ENCODE results near the gene ADRA2C.

The ADRA2C gene

DNA sequence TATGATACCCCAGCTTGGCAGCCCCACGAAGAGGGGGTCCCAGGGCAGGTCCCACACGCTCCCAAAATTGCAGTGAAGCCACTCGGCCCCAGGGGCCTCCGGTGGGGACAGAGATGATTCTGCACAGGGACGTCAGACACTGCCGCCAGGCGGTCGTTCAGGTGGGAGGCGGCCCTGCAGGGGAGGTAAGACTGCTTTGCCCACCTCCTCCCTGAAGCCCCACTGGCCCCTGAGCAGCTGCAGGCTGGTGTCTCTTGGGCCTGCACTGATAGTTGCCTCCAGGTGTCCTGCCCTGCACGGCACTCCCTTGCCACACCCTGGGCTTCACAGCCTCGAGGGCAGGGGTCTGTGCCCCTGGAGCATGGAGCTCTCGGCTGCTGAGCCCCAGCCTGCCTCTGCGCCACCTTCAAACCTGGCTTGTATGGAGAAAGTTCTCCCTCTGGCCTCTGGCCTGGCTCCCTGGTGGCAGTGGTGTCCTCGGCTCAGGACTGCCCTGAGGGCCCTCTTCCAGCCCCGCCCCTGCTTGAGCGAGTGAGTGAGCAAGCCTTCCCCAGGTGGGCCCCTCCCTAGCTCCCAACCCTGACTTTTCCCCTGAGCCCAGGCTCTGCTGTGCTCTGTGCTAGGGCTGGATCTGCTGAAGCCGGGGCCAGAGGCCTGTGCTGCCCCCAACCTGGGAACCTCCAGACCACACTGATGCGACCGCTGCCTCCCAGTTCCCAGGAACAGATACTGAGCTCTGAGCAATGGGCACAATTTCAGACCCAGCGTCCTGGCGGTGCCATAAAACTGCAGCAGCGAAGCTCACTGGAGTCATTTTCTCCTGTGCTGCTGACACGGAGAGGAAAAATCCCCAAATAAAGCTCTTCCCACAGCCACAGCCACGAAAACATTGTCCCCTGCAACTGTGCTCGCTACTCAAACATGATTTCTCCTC is 16.1 kb downstream of the ADRA2C start:
- H3K36me3 ChIP-seq (ENCODE audit: insufficient read depth, low read length), result no peaks in the 10 kb centered on the region
- H3K4me1 ChIP-seq (ENCODE audit: insufficient read depth, low read length), result no peaks in the 10 kb centered on the region; the same call in 1 of the 2 replicates
- H3K9me3 ChIP-seq (ENCODE audit: control insufficient read depth, insufficient read depth, low read length), result no peaks in the 10 kb centered on the region; the same call in 1 of the 2 replicates
- no peak overlapping the region for H3K9ac ChIP-seq (ENCODE audit: low read depth, low read length)

DNA sequence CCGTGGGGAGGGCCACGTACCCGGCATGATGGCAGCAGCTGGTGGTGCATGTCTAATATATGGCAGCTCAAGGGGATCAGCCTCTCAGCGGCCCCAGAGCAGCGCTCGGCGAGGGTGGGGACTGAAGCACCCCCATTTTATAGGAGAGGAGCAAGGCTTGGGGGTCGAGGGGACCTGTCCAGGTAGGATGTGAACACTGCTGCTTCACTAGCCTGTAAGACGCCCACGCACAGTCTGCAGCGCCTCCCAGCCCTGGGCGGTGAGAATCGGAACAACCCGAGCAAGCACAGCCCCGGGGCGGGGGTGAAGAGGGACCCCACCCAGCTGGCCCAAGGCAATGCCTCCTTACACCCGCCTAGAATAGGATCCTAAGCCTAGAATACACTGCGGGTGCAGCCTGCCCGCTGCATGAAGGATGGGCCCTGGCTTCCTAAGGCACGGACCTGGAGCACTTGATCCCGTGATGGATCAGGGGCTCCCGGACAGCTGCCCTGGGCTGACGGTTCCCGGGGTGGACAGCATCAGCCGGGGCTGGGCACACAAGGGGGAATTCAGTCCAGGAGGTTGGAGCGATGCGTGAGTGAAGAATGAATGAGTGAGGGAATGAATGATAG is 17.6 kb downstream of the ADRA2C start:
- H3K9me3 ChIP-seq (ENCODE audit: control insufficient read depth, insufficient read depth, low read length), result no peaks in the 10 kb centered on the region; the same call in 1 of the 2 replicates
- H3K9ac ChIP-seq (ENCODE audit: low read depth, low read length), result no peak overlapping the region; the same call in 1 of the 2 replicates
- H3K4me1 ChIP-seq (ENCODE audit: insufficient read depth, low read length), result no peaks in the 10 kb centered on the region; the same call in 1 of the 2 replicates
- H3K36me3 ChIP-seq (ENCODE audit: insufficient read depth, low read length), result no peaks in the 10 kb centered on the region

DNA sequence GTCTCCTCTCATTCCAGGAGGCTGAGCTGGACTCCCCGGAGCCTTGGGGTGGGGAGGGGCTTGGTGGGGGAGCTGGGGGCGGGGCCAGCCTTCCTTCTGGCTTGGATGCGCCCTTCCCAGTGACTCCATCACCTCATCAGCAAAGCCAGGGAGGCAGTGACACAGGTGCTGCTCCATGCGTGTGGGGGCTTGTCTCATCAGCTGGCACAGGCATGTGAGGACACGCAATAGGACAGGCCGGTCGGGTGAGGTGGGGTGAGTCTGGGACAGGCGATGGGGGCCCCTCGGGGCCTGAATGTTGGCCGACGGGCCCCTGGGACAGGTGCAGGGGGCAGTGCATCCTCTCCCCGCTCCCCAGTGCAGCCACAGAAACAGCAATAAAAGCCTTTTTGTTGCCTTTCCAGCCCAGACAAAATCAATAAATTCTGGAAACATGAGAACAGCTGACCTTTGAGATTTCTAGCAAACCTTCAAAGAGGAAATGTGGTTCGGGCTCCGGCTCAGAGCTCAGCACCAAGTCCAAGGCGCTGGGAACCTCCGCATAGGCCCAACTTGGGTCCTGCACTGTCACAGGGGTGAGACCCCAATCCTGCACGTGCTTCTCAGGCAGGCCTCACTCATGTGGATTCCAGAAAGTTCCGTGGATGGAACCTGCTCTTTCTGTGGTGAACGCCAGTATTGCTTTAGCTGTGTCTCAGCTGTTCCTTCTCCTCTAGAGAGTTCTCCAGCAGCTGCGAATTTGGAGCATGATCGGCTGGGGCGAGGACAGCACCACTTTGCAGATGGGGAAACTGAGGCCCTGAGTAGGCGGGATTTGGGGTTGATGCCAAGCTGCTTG is 18.5 kb downstream of the ADRA2C start:
- Histone ChIP-seq H3K36me3 (ENCODE audit: insufficient read depth, low read length) (no peaks in the 10 kb centered on the region), H3K9me3 (ENCODE audit: control insufficient read depth, insufficient read depth, low read length) (no peaks in the 10 kb centered on the region; the same call in 1 of the 2 replicates), H3K4me1 (ENCODE audit: insufficient read depth, low read length) (no peaks in the 10 kb centered on the region; the same call in 1 of the 2 replicates), H3K9ac (ENCODE audit: low read depth, low read length) (no peak overlapping the region)

DNA sequence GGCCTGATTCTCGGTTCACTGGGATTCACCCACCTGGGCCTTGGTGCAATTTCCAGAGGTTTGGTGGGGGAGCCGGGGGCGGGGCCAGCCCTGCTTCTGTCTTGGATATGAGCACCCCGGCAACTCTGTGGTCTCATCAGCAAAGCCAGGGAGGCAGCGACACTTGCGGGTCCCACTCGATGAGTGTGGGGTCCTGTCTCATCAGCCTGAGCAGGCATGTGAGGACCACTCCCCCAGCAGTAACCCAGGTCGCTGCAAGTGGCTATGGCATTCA is 19.0 kb downstream of the ADRA2C start:
- no peaks in the 10 kb centered on the region for H3K36me3 ChIP-seq (ENCODE audit: insufficient read depth, low read length)
- no peaks in the 10 kb centered on the region; the same call in 1 of the 2 replicates for H3K4me1 ChIP-seq (ENCODE audit: insufficient read depth, low read length)
- H3K9me3 ChIP-seq (ENCODE audit: control insufficient read depth, insufficient read depth, low read length), result no peaks in the 10 kb centered on the region; the same call in 1 of the 2 replicates
- H3K9ac ChIP-seq (ENCODE audit: low read depth, low read length), result no peak overlapping the region

DNA sequence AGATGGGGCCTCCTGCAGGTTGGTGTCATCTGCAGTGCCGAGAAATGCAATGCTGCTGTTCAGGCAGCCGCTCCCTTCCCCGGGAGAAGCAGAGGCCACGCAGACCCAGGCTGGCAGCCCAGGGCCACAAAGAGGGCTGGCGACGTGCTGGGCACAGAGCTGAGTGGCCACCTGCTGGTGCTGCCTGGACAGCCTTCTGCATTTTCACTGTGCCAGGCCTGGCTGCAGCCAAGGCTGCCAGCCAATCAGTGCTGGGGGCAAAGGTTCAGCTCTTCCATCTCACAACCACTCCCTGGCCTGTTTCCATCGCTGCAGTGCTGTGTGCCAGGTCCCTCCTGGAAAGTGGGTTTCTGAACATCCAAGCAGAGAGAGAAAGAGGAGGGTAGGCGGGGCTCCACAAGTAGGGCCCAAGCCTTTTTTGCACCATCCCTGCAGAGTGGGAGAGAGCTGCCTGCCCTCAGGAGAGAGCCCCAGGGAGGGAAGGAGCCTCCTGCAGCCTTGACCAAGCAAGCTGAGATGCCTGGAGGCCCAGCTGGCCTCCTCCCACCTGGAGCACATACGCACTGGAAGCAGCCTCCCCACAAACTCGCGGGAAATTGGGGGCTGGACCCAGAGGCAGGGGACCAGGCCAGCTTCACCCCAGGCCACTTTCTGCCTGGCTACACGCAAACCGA is 20.1 kb downstream of the ADRA2C start:
- Histone ChIP-seq H3K4me1 (ENCODE audit: insufficient read depth, low read length) (no peaks in the 10 kb centered on the region), H3K9me3 (ENCODE audit: control insufficient read depth, insufficient read depth, low read length) (no peaks in the 10 kb centered on the region; the same call in 1 of the 2 replicates), H3K9ac (ENCODE audit: low read depth, low read length) (no peak overlapping the region), H3K36me3 (ENCODE audit: insufficient read depth, low read length) (no peaks in the 10 kb centered on the region)

DNA sequence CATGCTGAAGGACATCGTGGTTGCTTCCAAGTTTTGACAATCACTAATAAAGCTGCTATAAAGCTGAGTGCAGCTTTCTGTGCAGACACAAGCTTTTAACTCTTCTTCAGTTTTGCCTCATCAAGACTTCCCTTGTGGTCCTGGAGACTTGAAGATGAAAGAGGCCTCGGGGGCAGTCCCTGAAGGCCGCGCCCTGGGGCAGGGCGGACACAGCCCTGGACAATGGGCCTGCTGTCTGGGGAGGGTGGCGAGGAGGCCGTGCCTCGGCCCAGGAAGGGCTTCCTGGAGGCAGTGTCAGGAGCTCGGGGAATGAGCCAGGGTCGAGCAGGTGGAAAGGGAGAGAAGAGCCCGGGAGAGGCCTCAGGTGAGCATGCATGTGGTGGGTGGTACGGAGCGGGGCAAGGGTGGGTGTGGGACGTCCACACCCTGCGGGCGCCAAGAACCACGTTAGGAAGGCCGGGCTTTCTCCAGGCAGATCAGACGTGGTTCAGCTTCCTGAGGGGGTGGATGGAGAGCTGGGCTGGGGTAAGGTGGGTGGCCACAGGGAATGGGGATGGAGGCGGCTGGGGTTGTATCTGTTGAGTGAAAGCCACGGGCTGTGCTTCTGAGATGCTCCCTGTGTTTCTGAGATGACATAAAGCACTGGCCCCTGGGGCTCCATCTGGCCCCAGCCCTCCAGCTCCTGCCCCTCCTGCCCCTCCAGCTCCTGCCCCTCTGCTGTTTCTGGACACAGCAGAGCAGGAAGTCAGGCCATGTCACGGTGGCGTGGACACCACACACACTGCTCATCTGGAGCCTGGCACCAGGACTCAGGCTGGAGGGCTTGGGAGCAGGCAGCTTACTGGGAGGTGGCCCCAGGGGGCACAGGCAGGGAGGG is 21.5 kb downstream of the ADRA2C start:
- Histone ChIP-seq H3K36me3 (ENCODE audit: insufficient read depth, low read length) (no peaks in the 10 kb centered on the region), H3K9me3 (ENCODE audit: control insufficient read depth, insufficient read depth, low read length) (no peaks in the 10 kb centered on the region), H3K9ac (ENCODE audit: low read depth, low read length) (no peak overlapping the region), H3K4me1 (ENCODE audit: insufficient read depth, low read length) (no peaks in the 10 kb centered on the region)

DNA sequence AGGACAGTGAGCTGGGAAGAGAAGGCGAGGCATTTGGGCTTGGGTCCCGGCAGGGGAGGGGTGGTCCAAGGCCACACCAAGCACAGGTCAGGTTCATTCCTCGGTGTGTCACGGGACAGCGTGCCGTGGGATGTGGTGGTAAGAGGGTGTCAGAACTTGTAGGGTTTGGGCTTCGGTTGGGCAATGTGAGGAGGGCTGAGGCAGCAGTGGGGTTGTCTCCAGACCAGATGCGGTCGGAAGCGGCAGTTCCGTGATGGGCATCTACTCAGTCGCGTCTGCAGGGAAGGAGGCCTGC is 22.1 kb downstream of the ADRA2C start:
- no peak overlapping the region for H3K9ac ChIP-seq (ENCODE audit: low read depth, low read length)
- H3K4me1 ChIP-seq (ENCODE audit: insufficient read depth, low read length), result no peaks in the 10 kb centered on the region
- no peaks in the 10 kb centered on the region for H3K9me3 ChIP-seq (ENCODE audit: control insufficient read depth, insufficient read depth, low read length)
- H3K36me3 ChIP-seq (ENCODE audit: insufficient read depth, low read length), result no peaks in the 10 kb centered on the region

DNA sequence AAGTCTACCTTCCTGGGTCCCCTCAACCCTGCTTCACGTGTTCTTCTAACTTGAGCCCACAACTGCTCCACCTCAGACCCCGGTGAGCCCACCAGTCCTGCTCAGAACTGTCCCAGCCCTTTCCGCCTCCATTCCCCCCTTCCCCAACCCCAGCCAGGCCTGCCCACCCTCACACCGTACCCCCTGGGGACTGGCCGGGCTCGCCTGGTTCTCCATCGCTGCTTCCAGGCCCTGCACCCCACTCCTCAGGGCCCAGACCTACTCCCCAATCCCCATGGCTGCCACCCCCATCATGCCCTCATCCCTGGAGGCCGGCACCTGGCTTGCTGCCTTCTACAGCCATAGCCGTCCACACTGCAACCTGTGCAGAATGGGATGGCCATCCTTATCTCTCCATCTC is 23.4 kb downstream of the ADRA2C start:
- no peaks in the 10 kb centered on the region; the same call in 1 of the 2 replicates for H3K9me3 ChIP-seq (ENCODE audit: control insufficient read depth, insufficient read depth, low read length)
- no peaks in the 10 kb centered on the region for H3K4me1 ChIP-seq (ENCODE audit: insufficient read depth, low read length)
- H3K9ac ChIP-seq (ENCODE audit: low read depth, low read length), result no peak overlapping the region
- H3K36me3 ChIP-seq (ENCODE audit: insufficient read depth, low read length), result no peaks in the 10 kb centered on the region

DNA sequence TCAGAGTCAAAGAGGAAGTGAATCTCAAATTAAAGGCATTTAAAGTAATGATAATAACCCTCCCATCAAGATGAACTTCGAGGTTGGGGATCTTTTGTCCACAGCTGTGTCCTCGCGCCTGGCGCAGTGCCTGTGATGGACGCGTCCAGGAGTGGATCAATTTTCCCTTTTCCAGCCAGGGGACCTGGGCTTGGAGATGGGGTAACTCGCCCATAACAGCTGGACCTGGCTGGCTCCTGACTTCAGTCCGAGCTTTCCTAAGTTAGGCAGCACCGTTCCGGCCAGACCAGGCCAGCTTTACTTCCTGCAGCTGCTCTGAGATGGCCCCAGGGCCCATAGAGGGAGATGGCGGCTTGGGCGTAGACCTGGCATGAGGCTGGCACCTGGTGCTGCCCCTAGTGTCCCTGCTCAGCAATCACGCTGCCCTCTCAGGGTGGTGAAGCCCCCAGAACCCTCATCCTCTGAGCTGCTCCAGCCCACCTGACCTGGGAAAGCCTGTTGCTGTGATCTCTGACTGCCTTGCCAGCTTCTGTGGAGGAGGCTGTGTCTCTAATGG is 23.9 kb downstream of the ADRA2C start:
- Histone ChIP-seq H3K4me1 (ENCODE audit: insufficient read depth, low read length) (no peaks in the 10 kb centered on the region), H3K9ac (ENCODE audit: low read depth, low read length) (no peak overlapping the region), H3K36me3 (ENCODE audit: insufficient read depth, low read length) (no peaks in the 10 kb centered on the region), H3K9me3 (ENCODE audit: control insufficient read depth, insufficient read depth, low read length) (no peaks in the 10 kb centered on the region; the same call in 1 of the 2 replicates)

DNA sequence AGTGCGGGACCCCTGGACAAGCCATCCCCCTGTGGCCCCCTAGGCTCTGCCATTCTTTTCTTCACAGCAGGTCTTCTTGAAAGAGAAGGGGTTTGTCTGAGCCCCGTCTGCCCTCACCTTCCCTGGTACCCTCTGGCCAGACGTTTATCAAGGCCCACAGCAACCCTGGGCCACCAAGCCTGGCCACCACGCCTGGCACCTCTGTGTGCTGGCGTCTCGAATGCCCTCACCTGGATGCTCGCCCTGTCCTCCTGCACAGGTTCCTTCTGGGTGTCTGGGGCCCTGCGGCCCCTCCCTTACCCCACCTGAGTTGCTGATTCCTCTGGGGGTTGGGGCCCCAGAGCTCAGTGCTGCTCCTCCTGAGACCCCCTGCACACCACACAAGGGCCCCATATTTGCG is 25.1 kb downstream of the ADRA2C start:
- peaks cover 7% of the 10 kb centered on the region for H3K9me3 ChIP-seq (ENCODE audit: control insufficient read depth, insufficient read depth, low read length)
- H3K36me3 ChIP-seq (ENCODE audit: insufficient read depth, low read length), result no peaks in the 10 kb centered on the region
- H3K4me1 ChIP-seq (ENCODE audit: insufficient read depth, low read length), result no peaks in the 10 kb centered on the region
- H3K9ac ChIP-seq (ENCODE audit: low read depth, low read length), result no peak overlapping the region

DNA sequence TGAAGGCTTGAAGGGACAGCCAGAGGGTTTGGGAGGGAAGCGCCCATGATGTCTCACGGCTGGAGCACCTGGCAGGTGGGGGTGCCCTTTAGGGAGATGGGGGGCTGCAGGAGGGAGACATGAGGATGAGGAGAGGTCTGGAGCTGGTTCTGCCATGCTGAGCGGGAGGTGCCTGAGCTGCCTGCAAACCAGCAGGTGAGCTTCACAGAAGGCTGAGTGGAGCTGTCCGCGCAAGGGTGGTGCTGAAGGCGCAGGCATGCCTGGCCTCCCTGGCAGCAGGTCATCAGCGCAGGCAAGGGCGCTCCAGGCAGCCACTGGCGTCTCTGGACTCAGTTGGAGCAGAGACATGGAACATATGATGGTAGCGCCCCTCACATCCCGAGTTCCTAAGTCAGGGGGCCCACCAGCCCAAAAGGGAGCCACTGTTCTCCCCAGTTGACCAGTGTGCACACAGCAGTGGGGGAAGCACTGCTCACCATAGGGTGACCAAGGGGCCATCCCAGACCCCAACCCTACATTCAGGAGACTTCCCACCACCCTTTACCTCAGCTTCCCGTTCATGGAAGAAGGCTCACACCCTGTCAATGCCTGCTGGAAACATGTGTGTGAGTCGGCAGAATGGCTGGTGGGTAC is 25.8 kb downstream of the ADRA2C start:
- H3K36me3 ChIP-seq (ENCODE audit: insufficient read depth, low read length), result no peaks in the 10 kb centered on the region
- H3K9ac ChIP-seq (ENCODE audit: low read depth, low read length), result no peak overlapping the region
- H3K9me3 ChIP-seq (ENCODE audit: control insufficient read depth, insufficient read depth, low read length), result peaks cover 7% of the 10 kb centered on the region
- H3K4me1 ChIP-seq (ENCODE audit: insufficient read depth, low read length), result no peaks in the 10 kb centered on the region

DNA sequence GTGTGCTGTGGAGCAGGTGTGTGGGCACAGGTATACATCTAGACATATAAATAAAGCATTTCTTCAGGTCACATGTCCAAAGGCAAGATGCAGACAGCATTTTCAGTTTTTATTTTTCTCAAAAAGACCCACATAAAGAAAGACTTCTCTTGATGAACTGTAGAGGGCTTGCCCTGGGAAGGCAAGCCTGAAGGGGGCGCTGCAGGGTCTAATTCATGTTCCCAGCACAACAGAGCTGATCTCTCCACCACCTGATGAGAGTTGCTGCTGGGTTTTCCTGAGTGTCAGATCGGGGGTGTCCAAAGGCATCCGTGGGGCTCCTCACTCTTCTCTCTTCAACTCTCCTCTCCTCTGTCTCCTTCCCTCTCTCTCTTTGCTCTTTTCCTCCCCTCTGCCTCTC is 26.6 kb downstream of the ADRA2C start:
- Histone ChIP-seq H3K36me3 (ENCODE audit: insufficient read depth, low read length) (no peaks in the 10 kb centered on the region), H3K4me1 (ENCODE audit: insufficient read depth, low read length) (no peaks in the 10 kb centered on the region), H3K9ac (ENCODE audit: low read depth, low read length) (no peak overlapping the region), H3K9me3 (ENCODE audit: control insufficient read depth, insufficient read depth, low read length) (peaks cover 7% of the 10 kb centered on the region)

DNA sequence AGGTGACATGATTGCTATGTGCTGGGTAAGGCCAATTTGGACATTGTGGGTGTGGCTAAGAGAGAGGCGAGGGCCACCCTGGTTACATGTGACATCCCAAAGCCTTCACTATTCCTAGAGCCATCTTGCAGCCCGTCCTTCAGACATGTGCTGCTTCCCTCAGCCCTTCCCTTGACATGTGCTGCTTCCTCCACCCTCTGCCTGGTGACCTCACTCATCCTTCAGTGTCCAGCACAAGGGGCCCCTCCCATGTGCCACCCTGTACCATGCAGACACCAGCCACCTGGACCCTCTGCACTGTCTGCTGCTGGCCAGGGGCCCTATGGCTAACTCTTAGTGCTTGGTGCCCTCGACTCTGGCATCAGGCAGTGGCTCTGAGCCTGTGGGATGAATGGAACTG is 27.4 kb downstream of the ADRA2C start:
- no peaks in the 10 kb centered on the region for H3K36me3 ChIP-seq (ENCODE audit: insufficient read depth, low read length)
- H3K4me1 ChIP-seq (ENCODE audit: insufficient read depth, low read length), result no peaks in the 10 kb centered on the region
- H3K9me3 ChIP-seq (ENCODE audit: control insufficient read depth, insufficient read depth, low read length), result peaks cover 7% of the 10 kb centered on the region
- H3K9ac ChIP-seq (ENCODE audit: low read depth, low read length), result no peak overlapping the region
